NCI-H2081 treated with DMSO at 0.1 percent for 48 hours (cell line): ENCODE data around the gene BCAP29.

Source experiments
- DNase-seq: peaks from one replicate; lab custom pipeline; 2025; lab: John Stamatoyannopoulos, UW

The BCAP29 gene

DNA sequence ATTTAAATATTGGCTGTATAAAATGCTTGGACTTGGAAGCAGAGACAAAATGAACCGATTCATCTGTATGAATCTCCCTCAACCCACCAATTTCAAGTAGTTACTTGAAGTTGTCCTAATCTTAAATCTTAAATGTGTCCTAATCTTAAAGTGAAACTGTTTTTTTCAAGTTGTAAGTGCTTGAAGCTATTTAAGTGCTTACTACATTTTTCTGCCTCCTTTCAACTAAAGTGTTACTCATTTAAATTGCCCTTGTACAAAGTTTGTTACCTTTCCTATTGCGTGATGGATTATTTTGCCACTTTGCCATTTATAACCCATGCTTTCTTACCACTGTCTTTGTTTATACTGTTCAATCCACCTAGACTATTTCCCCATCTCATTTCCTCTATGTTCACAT is 2.8 kb downstream of the BCAP29 start:
- DNase-seq: no peak

DNA sequence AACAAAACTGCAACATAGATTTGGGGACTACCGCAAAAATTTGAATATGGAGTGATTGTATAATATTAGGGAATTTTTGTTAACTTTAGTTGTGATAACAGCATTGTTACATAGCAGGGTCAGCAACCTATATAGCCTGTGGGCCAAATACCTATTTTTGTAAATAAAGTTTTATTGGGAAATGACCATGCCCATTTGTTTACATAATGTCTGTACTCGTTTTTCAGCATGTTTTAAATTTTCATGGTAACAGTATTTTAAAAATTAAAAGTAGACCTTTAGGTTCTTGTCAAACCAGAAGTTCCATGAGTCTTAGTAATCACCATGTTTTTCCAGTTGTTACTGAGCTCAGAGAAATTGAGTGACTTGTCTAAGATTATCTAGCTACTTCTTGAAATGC is 4.7 kb downstream of the BCAP29 start:
- DNase-seq: no peak

DNA sequence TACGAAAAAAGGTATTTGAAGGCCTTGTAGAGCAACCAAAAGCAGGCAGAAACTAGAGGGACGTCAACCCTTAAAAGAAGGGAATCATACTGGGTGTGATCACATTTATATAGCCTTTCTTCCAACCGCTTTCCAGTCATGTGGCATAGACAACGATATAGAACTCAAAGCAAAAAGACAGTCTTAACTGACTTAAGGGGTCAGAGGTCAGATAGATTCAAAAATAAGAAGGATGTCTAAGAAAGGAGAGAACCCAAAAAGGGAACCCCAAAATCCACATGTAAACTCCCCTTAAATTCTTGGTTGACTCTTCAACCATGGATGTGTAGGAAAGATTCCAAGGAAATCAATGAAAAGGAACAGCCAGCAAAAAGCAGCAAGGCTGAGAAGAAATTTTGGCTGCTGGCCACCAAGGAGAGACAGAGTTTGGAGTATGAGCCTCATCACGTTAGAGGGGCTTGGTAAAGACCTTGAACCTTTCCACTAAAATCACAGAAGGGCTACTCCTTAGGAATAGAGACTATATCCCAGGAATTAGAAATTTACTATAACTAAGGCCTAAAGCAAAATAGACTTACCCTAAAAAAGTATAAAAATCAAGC is 8.6 kb downstream of the BCAP29 start:
- DNase-seq: no peak

DNA sequence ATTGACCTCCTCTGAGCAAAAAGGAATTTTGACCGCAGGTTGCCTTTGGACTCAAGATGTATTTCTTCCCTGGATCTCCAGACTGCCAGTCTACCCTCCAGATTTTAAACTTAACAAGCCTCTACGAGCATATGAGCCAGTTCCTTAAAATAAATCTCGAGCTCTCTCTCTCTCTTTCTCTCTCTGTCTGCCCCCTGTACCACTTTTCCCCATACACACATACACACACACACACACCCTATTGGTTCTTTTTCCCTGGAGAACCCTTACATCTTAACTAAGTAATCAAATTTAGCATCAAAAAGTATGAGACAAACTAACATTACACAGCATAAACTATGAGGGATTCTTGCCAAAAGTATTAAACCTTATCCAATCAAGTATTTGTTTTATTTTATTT is 11.4 kb downstream of the BCAP29 start:
- no peak for DNase-seq

DNA sequence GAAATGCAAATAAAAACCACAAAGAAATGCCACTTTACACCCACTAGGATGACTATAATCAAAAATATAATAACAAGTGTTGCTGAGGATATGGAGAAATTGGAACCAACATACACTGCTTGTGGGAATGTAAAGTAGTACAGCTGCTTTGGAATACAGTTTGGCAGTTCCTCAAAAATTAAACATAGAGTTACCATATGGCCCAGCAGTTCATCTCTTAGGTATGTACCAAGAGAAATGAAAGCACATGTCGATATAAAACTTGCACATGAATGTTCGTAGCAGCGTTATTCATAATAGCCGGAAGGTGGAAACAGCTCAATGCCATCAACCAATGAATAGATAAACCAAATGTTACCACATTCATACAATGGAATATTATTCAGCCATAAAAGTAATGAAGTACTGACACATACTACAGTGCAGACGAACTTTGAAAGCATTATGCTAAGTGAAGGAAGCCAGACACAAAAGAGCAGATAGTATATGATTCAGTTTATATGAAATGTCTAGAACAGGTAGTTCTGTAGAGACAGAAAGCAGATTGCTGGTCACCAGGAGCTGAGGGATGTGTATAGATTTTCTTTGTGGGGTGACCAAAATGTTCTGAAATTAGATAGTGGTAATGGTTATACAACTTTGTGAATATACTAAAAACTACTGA is 12.4 kb downstream of the BCAP29 start:
- DNase-seq: no peak

DNA sequence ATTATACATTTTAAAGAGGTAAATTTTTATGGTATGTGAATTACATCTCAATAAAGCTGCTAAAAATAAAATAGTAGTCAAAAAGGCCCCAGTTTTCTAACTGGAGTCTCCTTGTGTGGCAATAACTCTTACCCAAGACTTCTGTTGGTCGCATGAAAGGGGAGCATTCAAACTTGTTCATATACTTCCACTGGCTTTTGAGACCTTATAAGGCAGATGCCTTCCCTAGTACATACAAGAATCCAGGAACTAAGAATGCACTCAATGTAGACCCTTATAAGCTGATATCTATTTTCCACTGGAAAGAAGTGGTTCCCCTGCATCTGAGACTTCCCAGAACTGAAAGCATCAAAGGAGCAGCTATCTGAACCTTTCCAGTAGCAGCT is 13.0 kb downstream of the BCAP29 start:
- no peak for DNase-seq

DNA sequence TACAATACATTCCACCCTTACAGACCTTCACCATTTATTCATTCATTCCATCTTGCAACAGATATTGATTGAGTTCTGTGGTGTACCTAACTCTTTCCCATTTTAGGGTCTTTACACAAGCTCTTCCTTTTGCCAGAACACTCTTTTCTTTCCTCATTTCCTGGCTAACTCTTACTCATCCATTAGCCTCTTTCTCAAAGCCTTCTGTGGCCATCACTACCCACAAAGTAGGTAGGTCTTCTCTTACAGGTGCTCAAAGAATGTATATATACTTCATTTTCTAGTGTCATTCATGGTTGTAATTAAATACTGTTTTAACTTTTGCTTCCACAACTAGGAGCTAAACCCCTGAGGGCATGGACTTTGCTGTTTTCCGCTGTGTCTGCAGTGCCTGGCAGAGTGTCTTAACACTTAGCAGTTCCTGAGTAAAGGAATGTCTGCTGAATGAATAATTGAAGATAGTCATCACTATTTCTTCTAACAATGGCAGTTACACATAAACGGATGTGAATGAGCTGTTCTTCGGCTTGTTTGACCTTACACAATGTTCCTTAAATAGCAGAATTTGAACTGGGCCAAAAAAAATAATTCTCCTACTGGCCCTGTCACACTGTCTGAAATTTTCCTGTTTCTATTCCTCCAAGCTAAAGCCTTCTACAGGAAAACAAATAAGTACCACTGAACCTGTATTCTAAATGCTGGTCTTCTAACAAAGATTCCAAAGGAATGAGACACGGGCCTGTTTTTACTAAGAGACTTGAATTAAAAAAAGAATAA is 15.1 kb downstream of the BCAP29 start:
- no peak for DNase-seq

DNA sequence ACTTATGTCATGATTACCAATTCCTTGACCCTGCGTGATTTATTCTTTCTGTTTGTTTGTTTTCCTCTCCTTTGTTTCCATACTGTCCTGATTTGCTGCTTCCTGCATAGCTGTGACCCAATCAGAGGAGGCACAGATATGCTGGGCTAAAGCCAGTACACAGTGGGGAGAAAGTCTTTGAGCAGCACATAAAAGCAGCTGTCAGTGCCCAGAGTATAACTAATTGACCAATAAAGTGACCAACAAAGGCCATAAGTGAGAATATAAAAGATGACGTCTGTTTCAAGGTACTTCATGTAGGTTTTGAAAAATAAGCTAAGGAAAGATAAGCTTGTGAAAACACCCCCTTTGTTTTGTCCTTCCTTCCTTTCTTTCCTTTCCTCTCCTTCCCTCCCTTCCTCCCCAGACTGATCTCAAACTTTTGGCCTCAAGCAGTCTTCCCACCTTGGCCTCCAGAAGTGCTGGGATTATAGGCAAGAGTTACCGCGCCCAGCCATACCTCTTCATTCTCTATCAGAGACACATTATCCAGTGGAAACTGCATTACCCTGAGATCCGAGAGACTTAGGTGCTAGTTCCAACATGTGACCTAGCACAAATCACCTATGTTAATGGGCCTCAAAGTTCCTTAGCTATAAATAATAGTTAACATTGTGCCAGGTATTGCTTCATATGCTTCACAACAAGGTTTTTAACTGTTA is 17.0 kb downstream of the BCAP29 start:
- DNase-seq: no peak

DNA sequence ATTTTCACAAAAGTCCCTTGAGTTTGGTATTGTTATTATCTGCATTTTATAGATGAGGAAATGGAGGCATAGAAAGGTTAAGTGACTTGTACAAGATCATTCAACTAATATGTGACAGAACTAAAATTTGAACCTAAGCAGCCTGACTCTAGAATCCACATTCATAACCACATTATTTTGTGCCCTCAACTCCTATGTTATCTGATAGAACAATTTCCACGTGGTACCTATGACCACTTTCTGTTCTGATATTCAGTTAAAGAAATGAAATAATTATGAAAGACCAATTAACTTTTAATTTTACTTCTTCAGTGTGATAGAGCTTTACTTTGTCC is 17.5 kb downstream of the BCAP29 start:
- no peak for DNase-seq

DNA sequence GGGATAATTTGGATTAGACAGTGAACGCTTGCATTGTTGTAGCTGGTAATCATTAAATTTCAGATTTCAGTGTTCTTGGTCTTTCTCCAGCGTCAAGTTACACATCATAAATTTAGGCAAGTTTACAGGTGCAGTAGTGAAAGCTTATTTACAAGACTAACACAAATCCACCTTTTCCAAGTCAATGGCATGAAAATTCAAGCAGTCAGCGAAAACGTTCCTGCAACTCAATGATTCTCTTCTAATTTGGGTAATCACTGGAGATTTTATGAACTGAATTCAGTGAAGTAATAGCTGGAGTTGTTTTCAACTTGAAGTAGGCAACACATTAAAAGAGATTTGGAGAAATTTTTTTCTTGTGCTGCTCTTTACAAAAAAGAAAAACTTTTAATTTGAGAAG is 17.9 kb downstream of the BCAP29 start:
- DNase-seq: no peak

DNA sequence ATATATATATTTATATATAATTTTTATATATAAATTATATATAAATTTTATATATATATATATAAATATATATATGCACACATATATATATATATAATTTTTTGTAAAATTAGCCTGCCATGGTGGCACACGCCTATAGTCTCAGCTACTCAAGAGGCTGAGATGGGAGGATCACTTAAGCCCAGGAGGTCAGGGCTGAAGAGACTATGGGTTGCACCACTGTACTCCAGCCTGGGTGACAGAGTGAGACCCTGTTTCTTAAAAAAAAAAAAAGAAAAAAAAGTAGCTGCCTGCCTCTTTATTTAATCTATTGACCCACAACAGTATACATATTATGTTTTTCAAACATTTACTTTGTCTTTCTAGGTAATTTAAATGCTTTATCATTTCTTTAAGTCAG is 19.2 kb downstream of the BCAP29 start:
- DNase-seq: no peak

DNA sequence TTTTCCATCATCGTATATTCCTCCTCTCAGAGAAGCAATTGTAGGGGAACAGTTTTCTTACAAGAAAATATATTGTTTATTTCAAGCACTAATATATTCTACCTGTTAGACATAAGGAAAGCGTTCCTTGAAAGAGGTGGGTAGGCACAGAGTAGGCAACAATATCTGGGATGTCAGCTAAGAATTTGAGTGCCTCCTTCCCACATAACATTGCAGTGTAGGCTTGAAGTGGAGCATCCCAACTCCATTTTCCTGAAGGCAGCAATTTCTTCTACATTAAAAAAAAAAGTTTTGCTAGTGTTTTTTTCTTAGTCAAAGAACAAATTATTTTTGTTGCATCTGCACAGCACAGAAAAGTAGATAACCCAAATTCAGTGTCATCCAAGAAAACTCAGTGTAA is 20.8 kb downstream of the BCAP29 start:
- no peak for DNase-seq

DNA sequence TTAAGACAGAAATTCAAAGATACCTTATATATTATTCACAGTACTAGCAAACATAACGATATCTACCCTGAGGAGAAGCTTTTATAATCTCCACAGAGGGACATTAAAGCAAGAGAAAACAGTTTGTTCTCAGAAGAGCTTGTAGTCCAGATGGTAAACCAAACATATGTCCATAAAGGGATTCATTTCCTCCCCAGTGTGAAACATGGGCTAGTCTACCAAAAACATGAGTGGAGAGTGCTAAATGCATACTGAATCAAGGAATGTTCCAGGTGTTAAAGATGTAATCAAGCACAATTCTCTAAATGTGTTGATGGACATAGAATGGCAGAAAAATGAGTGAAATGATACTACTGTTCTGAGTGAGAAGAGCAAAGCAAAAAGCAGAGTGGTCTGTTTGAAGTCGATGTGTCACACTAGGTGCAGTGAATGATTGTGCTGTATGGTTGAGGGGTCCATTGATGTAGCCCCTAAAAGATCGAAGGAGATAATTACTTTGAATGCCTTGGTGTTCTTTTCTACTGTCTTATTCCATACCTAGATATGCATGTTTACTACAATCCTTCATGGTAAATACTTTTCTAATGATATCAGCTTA is 25.3 kb downstream of the BCAP29 start:
- no peak for DNase-seq

DNA sequence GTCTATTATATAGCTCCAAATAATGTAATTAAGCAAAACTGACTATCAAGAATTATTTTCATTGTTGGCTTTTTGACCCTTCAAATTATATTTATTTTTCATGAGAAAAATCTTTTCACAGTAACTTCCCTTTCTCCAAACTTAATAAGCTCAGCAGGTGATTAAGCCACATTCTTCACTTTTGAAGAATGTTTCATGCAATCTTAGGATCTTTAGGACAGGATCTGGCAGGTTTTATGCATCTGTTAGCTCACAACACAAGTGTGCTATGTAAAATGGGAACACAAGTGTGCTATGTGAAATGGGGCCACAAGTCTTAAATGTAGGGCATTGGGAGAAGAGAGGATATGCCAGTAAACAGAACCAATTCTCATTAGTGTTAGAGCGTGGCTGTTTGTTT is 26.3 kb downstream of the BCAP29 start:
- no peak for DNase-seq

DNA sequence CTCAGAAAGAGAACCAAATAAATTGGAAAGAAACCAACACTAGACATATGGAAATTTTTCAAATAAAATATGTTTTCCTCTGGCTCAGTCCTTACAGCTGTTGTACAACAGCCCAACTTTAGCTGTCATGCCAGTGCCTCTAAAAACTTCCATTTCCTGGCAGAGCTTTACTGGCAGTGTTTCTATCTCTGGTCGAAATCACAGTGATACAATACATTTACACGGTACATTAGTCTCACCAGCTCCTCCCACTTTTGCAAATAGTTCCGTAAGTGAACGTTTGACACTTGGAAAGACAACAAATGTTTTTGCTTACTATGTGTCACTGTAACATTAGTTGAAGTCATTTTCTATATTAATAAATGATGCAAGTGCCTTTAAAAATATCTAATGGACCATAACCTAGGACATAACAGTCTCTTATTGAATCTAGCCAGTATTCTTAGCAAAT is 29.8 kb downstream of the BCAP29 start:
- no peak for DNase-seq

DNA sequence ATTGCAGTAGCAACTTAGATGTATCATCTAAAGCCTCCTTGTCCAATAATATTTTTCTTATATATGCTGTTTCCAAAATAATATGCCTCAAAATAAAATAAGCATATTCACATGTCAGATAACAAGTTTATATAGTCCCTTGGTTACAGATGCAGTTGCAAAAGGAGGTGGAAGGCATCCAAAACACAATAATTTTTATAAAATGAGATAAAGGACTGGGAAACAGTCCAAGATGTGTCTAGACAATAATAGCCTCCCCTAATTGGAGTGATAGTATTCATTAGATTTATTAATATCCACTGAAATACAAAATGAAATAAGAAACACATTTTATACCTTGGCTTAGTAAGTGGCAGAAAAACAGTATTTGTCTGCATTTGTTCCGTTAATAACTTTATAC is 30.3 kb downstream of the BCAP29 start:
- DNase-seq: no peak

DNA sequence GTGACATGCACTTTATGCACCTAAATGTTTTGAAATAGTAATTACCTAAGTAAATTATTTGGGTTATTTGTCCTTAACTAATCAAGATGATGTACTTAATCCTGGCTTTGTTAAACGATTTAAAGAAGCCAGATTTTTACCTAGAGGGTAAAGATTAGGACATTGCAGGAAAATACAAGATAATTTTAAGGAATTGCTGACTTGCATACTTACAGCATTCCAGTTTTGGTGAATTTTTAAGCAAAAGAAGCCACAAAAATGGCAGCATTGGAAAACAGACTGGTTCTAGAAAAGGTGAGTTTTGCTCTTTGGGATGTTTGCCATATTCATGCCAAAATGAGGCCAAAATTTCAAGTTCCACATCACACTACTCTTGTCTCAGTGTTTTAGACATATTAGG is 33.4 kb downstream of the BCAP29 start:
- DNase-seq: no peak

DNA sequence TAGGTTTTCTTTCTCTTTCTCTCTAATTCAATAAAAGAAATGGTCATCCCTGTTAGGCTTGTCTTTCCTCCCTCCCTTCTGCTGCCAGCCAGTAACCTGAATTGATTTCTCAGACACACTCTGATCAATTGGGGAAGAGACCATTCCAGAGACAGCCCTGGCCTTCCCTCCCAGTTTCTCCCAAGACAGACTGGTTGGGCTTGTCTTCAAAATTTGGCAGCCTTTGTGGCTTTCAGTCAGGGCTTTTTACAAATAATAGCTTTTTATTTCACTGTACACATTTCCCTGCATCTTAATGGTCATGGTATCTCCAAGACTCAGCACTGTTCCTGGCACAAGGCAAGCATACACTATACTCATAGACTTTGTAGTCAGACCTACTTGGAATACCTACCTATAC is 33.9 kb downstream of the BCAP29 start:
- DNase-seq: no peak

DNA sequence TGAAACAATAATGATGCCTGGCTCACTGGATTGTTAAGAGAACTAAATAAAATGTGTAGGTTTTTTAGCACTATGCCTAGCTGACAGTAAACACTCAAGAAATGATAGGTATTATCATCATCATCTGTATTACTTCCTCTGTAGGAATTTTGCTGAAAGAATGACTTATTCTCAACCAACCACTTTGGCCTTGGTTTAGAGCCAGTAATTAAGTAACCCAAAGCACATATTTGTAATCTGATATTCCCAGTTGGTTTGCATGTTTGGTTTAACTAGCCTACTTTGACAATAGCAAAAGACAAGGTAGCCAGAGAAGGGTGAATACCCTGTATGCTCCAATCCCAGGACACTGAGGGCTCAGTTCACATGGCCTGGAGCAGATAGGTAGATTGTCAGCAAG is 34.4 kb downstream of the BCAP29 start:
- DNase-seq: no peak

DNA sequence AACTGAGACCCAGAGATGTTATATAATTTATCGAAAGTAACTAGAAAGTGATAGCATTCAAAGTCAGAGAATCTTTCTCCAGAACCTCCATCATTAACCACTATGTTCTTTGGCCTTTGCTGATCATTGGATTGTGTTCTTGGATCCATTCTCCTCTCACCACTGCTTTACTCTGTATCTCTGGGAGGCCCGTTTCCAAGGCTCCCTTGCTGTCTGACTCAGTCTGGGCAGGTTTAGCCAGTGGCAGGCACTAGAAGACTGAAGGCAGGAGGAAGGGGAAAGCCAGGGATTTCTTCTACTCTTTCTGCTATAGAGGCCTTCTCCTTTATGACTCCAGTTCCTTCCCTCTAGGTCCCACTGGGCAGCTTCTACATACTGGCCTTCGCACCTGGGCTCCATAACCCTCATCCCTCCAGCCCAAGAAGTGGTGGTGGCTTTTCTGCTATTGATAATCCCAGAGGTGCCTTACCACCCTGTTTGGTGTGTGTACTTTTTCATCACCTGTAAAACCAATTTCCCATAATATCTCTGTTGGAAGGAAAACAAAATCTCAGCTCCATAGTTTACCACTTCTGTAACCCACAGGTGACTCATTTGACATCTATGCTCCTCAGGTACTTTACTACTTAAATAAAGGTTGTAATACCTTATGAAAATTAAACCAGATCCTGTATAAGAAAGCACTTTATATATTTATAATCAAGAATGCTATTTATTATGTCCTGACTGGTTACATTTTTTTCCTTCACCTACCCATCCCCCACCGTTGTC is 36.0 kb downstream of the BCAP29 start:
- no peak for DNase-seq

DNA sequence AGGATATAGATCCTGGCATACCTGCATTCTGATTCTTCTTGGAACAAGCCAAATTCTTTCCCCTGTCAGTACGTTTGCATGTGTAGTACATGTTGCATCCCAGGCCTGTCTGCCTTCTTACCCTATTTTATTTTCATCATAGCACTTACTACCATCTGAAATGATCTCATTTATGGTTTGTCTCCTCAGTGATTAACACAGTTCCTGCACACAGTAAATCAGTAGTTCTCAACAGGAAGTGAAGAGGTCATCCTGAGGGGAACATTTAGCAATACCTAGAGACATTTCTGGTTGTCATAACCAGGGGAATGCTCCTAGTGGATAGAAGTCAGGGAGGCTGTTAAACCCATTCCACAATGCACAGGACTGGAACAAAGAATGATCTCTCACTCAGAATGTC is 42.4 kb downstream of the BCAP29 start:
- no peak for DNase-seq

DNA sequence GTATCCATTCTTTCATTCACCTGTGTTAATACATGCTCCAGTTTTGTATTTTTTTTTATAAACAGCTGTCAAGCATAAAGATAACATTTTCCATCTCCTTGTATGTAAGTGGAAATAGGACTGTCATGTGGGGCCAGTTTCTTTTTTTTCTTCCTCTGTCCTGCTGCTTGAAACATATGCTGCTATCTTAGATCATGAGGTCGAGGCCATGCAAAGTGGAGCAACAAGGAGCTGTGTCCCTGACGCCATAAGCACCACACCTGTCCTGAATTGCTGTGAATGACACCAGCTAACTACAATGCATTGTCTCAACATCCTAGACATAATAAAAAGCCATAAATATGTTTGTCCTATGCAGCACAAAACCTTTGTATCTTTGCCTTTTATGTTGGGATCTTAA is 42.8 kb downstream of the BCAP29 start:
- DNase-seq: no peak
